Measurements from ENCODE around the gene CGN.

The CGN gene

DNA sequence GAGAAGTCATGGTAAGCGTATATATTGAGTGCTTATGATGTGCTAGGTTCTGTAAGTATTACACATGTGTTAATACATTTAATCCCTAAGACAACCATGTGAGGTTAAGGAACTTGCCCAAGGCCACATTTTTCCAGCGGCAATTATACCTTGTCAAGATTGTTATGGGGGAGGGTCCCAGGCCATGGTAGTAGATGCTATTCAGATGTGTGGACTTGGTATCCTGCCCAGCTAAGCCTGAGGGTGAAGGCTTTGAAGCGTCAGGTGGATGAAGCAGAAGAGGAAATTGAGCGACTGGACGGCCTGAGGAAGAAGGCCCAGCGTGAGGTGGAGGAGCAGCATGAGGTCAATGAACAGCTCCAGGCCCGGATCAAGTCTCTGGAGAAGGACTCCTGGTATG is 25.3 kb downstream of the CGN start:
- no peak overlapping the region for H3K4me3 ChIP-seq (replicated peaks in 1 of 2; ENCODE audit: low read depth in 2 of 2, low read length in 2 of 2)
- no peak for DNase-seq (ENCODE audit: low read depth in 2 of 2)
- TF ChIP-seq, protein P1, sequence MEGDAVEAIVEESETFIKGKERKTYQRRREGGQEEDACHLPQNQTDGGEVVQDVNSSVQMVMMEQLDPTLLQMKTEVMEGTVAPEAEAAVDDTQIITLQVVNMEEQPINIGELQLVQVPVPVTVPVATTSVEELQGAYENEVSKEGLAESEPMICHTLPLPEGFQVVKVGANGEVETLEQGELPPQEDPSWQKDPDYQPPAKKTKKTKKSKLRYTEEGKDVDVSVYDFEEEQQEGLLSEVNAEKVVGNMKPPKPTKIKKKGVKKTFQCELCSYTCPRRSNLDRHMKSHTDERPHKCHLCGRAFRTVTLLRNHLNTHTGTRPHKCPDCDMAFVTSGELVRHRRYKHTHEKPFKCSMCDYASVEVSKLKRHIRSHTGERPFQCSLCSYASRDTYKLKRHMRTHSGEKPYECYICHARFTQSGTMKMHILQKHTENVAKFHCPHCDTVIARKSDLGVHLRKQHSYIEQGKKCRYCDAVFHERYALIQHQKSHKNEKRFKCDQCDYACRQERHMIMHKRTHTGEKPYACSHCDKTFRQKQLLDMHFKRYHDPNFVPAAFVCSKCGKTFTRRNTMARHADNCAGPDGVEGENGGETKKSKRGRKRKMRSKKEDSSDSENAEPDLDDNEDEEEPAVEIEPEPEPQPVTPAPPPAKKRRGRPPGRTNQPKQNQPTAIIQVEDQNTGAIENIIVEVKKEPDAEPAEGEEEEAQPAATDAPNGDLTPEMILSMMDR (IDR thresholded peaks at IDR 0.05; ENCODE audit: low read depth, low read length), result no peak

DNA sequence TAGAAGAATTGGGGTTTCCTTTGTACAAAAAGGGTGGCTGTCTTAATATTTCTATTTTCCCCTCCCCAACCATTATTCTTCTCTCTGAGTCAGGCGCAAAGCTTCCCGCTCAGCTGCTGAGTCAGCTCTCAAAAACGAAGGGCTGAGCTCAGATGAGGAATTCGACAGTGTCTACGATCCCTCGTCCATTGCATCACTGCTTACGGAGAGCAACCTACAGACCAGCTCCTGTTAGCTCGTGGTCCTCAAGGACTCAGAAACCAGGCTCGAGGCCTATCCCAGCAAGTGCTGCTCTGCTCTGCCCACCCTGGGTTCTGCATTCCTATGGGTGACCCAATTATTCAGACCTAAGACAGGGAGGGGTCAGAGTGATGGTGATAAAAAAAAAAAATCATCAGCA is 25.9 kb downstream of the CGN start:
- peak; percentile 96 to 99 for DNase-seq (ENCODE audit: low read depth in 2 of 2)

DNA sequence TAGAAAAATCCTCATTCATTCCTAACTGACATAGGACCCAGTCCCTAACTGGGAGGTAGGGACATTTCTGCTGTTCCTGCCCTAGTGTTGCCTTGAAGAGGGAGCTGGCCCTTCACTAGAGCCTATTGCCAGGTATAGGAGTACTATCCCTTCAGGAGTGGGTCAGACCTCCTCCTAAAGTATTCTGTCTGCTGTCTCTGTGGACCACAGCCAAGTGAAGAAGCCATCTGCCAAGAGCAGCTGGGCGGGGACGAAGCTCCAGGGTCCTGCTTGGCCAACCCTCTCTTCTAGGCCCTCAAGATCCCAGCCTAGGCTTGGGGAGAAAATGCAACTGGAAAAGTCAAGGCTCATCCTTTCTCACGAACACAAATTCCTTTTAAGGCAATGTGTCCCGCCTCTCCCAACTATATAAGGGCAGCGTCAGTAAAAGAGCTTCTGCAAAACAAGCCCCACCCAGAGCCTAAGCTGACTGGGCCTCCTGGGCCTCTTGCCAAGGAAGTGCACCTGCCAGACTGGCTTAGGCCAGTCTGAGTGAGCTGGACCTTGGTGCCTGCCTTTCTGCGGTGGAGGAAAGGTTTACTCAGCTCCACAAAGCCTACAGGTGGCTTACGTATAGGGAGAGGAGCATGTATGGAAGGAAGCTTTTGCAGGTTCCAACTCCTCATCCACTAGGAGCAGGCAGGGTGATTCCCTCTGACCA is 28.3 kb downstream of the CGN start:
- TF ChIP-seq, protein P1 (IDR thresholded peaks at IDR 0.05; ENCODE audit: low read depth, low read length), result no peak
- peak; percentile 91 to 99 for DNase-seq (ENCODE audit: low read depth in 2 of 2)
- peak overlapping the region; percentile 72 to 78 for H3K4me3 ChIP-seq (replicated peaks in 1 of 2; ENCODE audit: low read depth in 2 of 2, low read length in 2 of 2)

More for the DNA sequence above, 25.9 kb downstream of the CGN start:
- H3K4me3 ChIP-seq (replicated peaks in 1 of 2; ENCODE audit: low read depth in 2 of 2, low read length in 2 of 2), result no peak overlapping the region
- TF ChIP-seq, protein P1 (IDR thresholded peaks at IDR 0.05; ENCODE audit: low read depth, low read length), result no peak

DNA sequence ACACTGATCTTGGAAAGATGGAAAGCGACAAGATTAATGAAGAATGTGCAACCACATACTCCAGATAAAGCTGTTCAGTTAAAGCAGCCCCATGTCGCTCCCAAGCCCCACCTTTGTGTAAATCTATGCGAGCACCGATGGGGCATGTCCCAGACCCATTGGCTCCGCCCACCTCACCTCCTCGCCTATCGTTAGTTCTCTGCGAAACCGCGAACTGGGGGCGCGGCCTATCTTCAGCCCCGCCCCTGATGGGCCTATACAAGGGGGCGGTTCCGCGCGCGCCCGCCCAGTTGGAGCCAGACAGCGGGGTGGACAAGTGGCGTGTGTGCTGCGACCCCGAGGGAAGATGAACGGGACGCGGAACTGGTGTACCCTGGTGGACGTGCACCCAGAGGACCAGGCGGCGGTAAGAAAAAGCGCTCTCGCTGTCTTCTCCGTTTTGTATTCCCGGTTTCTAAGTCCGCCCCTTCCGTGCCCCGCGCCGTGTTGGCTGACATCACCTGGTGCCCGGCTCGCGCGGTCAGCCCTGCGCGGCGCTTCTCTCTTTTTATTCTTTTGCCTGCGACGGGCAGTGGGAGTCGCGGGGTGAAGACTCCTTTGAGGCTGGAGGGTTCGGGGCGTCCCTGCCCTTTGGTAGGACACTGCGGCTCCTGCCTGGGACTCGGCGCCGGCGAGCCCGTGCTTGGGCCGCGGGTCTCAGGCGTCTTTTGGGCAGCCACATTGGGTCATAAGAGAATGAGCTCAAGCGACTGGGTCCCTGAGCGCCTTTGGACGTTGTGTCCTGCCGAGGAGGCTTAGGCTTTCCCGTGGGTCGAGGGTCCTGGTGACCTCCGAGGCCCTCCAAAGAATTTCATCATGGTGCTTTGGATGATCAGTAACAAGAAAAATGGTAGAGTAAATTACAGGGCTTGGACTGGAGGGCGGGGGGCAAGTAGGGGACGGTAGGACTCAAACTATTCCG is 29.1 kb downstream of the CGN start, which contains the start of gene TUFT1:
Gene TUFT1 (plus strand): TSS at position 289 of the 961 bp plus-strand sequence. CDS start 58 bp downstream, at position 347.
- peak within 1 kb of the TSS; percentile 72 to 78 for H3K4me3 ChIP-seq (replicated peaks in 1 of 2; ENCODE audit: low read depth in 2 of 2, low read length in 2 of 2)
- peak; percentile 88 to 89 for DNase-seq (ENCODE audit: low read depth in 2 of 2)
- TF ChIP-seq, protein P1 (IDR thresholded peaks at IDR 0.05; ENCODE audit: low read depth, low read length), result no peak

DNA sequence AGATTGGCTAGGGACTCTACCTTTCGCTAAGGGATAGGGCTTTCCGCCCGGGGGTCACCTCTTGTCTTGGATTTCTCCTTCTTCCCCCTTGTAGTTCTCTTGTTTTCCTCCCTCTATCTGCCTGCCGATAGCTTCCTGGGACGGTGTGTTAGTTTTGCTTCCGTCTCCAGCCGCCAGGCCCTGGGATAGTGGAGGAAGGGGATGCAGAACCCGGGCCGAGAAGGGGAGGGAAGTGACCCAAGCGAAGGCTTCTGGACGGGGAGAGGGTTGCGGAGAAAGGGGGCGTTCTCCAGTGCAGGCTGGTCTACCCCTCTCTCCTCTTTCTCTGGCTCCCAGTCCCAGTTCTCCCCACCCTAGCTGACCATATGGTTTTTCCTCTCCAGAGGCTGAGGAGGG is 29.8 kb downstream of the CGN start:
- TF ChIP-seq, protein P1 (IDR thresholded peaks at IDR 0.05; ENCODE audit: low read depth, low read length), result peak; percentile 22
- H3K4me3 ChIP-seq (replicated peaks in 1 of 2; ENCODE audit: low read depth in 2 of 2, low read length in 2 of 2), result peak overlapping the region; percentile 72 to 78
- DNase-seq (ENCODE audit: low read depth in 2 of 2), result no peak

DNA sequence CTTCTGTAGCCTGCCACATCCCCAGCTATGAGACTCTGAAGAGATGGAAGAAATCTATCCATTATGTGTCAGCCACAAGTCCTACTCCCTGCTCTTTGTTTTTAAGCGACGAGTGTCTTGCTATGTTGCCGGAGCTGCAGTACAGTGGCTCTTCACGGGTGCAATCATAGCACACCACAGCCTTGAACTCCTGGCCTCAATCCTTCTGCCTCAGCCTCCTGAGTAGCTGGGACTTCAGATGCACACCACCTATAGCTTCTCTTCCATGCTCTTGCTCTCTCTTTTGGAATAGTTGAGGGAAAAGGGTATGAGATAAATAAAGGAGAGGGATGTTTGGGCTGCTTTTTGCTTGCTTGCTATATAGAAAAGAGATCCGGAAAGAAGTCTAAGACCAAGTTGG is 30.6 kb downstream of the CGN start:
- peak overlapping the region in 1 of 2 donors; percentile 11 for H3K4me3 ChIP-seq (replicated peaks in 1 of 2; ENCODE audit: low read depth in 2 of 2, low read length in 2 of 2)
- TF ChIP-seq, protein P1 (IDR thresholded peaks at IDR 0.05; ENCODE audit: low read depth, low read length), result no peak
- DNase-seq (ENCODE audit: low read depth in 2 of 2), result no peak

All from cardiac fibroblast (primary cell).